ENCODE results near the gene DIAPH3. TPM values are rescaled to one million over a fixed set of nuclear protein-coding genes. Genes with fewer than 3 reads are reported as not detected.

Gene DIAPH3
- total and polyA plus RNA-seq, 2 of the 8 experiments (the other 6 are each of a cell fraction or from before 2014, with no cell fraction given) = 8.0 to 30.8 TPM

DNA sequence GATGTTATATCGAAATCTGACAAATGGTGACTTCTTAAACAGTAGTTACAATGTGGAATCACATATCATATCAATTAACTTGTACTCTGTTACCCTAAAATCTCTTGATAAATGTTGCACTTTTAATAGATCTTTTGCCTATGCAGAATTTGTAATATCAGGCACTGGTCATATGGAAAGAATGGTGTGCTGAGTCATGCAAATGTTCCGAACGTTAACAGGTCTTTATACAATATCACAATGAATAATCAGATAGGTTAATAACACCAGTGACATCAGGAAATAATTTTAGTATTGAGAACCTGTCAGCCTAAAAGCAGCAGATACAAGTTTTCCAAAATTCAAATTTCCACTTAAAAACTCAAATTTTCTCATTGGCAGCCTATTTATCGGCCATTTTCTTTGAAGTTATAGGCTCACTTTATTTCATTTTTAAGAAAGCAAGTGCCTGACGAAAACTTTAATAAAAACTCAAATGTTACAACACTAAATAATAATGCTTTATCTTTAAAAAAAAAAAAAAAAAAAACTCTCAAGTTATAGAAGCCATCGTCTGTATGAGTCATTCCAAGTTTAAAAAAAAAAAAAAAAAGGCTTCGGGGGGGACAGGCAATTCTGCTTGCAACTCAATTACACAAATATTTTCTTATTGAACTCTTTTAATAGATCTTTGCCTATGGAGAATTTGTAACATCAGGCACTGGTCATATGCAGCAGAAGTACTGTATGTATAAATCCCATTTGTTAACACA, 180.9 kb downstream of the DIAPH3 start:
- no peak overlapping the region for H2BK120ac ChIP-seq (replicated peaks; ENCODE audit: low read depth, low read length)
- H3K23me2 ChIP-seq (ENCODE audit: low read depth, low read length) = no peaks in the 10 kb centered on the region
- no peaks in the 10 kb centered on the region for H3K79me1 ChIP-seq (ENCODE audit: low read depth, low read length)
- H3K27ac ChIP-seq (ENCODE audit: low read depth, low read length) = no peak overlapping the region
- no peak overlapping the region for H3K4me2 ChIP-seq (ENCODE audit: insufficient read depth in 1 of 2, low read depth in 2 of 2, low read length in 2 of 2)
- no peak overlapping the region for H4K91ac ChIP-seq (replicated peaks; ENCODE audit: insufficient read length, low read length)
- DNase-seq (ENCODE audit: low read depth in 1 of 2, low spot score in 2 of 2) = no peak
- CTCF ChIA-PET (ENCODE audit: partially characterized antibody) = no interaction called here
- TF ChIP-seq SIN3A (conservative IDR thresholded peaks at IDR 0.05 in 1 of 2, IDR thresholded peaks at IDR 0.05 in 1 of 2; ENCODE audit: low read depth in 1 of 2, low read length in 2 of 2) (no peak), EZH2 (IDR thresholded peaks at IDR 0.05; ENCODE audit: low read depth, low read length, severe bottlenecking) (no peak), YY1 (IDR thresholded peaks at IDR 0.05; ENCODE audit: low read depth, low read length) (no peak), CHD1 (IDR thresholded peaks at IDR 0.05; ENCODE audit: low read depth, low read length) (no peak)
- H2BK5ac ChIP-seq (ENCODE audit: low read depth, low read length) = no peak overlapping the region
- no peaks in the 10 kb centered on the region for H3K9me3 ChIP-seq (ENCODE audit: insufficient read depth in 2 of 2, low read depth in 1 of 2, low read length in 1 of 2)
- H3K18ac ChIP-seq (ENCODE audit: extremely low read depth, low read length) = no peak overlapping the region
- POLR2A ChIA-PET (ENCODE audit: partially characterized antibody) = no interaction called here
- no peaks in the 10 kb centered on the region for H3K27me3 ChIP-seq (replicated peaks in 1 of 4; ENCODE audit: control insufficient read depth in 3 of 4, extremely low read depth in 1 of 4, insufficient read depth in 3 of 4, low read length in 3 of 4)
- H3K9ac ChIP-seq (replicated peaks in 1 of 4; ENCODE audit: extremely low read depth in 1 of 4, low read depth in 3 of 4, low read length in 3 of 4) = no peak overlapping the region
- H3K56ac ChIP-seq (replicated peaks; ENCODE audit: insufficient read length, low read depth, low read length) = no peak overlapping the region
- H2BK15ac ChIP-seq (ENCODE audit: low read length) = no peak overlapping the region
- no peak overlapping the region for H3K23ac ChIP-seq (ENCODE audit: insufficient read length)
- H4K8ac ChIP-seq (ENCODE audit: extremely low read depth, insufficient read depth, low read length) = no peak overlapping the region
- no peak overlapping the region for H3K14ac ChIP-seq (ENCODE audit: insufficient read length)
- no peak overlapping the region for H3K4me3 ChIP-seq (ENCODE audit: extremely low read depth in 1 of 4, insufficient read depth in 2 of 4, low read depth in 3 of 4, low read length in 4 of 4)
- H2AK5ac ChIP-seq (ENCODE audit: low read depth, low read length) = no peak overlapping the region
- H2AFZ ChIP-seq (ENCODE audit: low read length) = no peak overlapping the region
- H2BK12ac ChIP-seq (ENCODE audit: low read depth, low read length) = no peak overlapping the region
- no peak overlapping the region for H2BK20ac ChIP-seq (ENCODE audit: low read length)
- no peak overlapping the region for H3K4ac ChIP-seq (replicated peaks; ENCODE audit: insufficient read length, low read depth, low read length)
- no peaks in the 10 kb centered on the region for H3K36me3 ChIP-seq (ENCODE audit: control insufficient read depth in 2 of 4, insufficient read depth in 4 of 4, low read length in 3 of 4)
- no peaks in the 10 kb centered on the region for H4K20me1 ChIP-seq (replicated peaks in 1 of 2; ENCODE audit: control insufficient read depth in 1 of 2, insufficient read depth in 2 of 2, low read length in 2 of 2)
- no peak for FAIRE-seq
- no peak overlapping the region for H4K5ac ChIP-seq (ENCODE audit: insufficient read length, low read depth, low read length)
- H3K79me2 ChIP-seq (ENCODE audit: control insufficient read depth in 1 of 2, insufficient read depth in 2 of 2, low read length in 2 of 2) = no peaks in the 10 kb centered on the region
- H3K4me1 ChIP-seq (replicated peaks in 1 of 4; ENCODE audit: control insufficient read depth in 3 of 4, insufficient read depth in 4 of 4, low read length in 3 of 4) = no peaks in the 10 kb centered on the region
- WGBS, 2 experiments (ENCODE audit: extremely low coverage in 1 of 2, insufficient coverage in 1 of 2, insufficient read length in 1 of 2, insufficient replicate concordance in 2 of 2, low coverage in 1 of 2, low lambda C conversion rate in 2 of 2, missing lambda C conversion rate in 1 of 2) = 92% methylated on average over 5 of the region's 7 CpGs; no CpG with 5 or more reads in 1 of the 2 experiments

All from H1 (cell line).